Astrocyte (in vitro differentiated cells and primary cell): ENCODE results near the gene MTHFSD. TPM values are rescaled to one million over a fixed set of nuclear protein-coding genes. Genes with fewer than 3 reads are reported as not detected.

Experiments
- DNase-seq: peaks from one replicate; pipeline ENCODE4 v3.0.0-alpha.2; 2010; ENCODE audit warnings: low read depth
- FAIRE-seq: peaks from 2 replicates; lab custom pipeline; 2011; peaks lifted over from hg19 to GRCh38; lab: Jason Lieb, UNC
- H2AFZ ChIP-seq: 2 replicates; pipeline ENCODE4 v1.6.0; 2012; ENCODE audit warnings: low read depth, low read length, inconsistent platforms
- H3K27ac ChIP-seq: 2 replicates; pipeline ENCODE4 v1.5.1; 2011; ENCODE audit warnings: low read depth, low read length, inconsistent platforms
- H3K27me3 ChIP-seq: 2 replicates; pipeline ENCODE4 v1.6.0; 2011; ENCODE audit warnings: low read length, inconsistent platforms; ENCODE audit not compliant: insufficient read depth
- H3K36me3 ChIP-seq: 2 replicates; pipeline ENCODE4 v1.5.1; 2011; ENCODE audit warnings: low read length, inconsistent platforms; ENCODE audit not compliant: insufficient read depth
- H3K4me1 ChIP-seq: 2 replicates; pipeline ENCODE4 v1.5.1; 2011; ENCODE audit warnings: low read length, inconsistent platforms; ENCODE audit not compliant: insufficient read depth
- H3K4me2 ChIP-seq: 2 replicates; pipeline ENCODE4 v1.6.0; 2012; ENCODE audit warnings: low read length, inconsistent platforms
- H3K4me3 ChIP-seq: 2 replicates; pipeline ENCODE4 v1.5.1; 2011; ENCODE audit warnings: low read depth, mild to moderate bottlenecking, low read length, inconsistent platforms; ENCODE audit not compliant: insufficient read depth
- H3K79me2 ChIP-seq: 2 replicates; pipeline ENCODE4 v1.6.0; 2012; ENCODE audit warnings: mild to moderate bottlenecking, low read length, inconsistent platforms; ENCODE audit not compliant: insufficient read depth
- H3K9ac ChIP-seq: 2 replicates; pipeline ENCODE4 v1.6.0; 2012; ENCODE audit warnings: mild to moderate bottlenecking, low read length, inconsistent platforms
- H3K9me3 ChIP-seq: 2 replicates; pipeline ENCODE4 v1.5.1; 2012; ENCODE audit warnings: low read depth, mild to moderate bottlenecking, low read length, inconsistent platforms; ENCODE audit not compliant: insufficient read depth
- H4K20me1 ChIP-seq: 2 replicates; pipeline ENCODE4 v1.6.0; 2012; ENCODE audit warnings: low read length, inconsistent platforms; ENCODE audit not compliant: insufficient read depth
- H3K27ac Mint-ChIP-seq: one replicate; pipeline ENCODE4 v1.8.0; 2021; ENCODE audit warnings: mild to moderate bottlenecking, mixed read lengths; ENCODE audit not compliant: unreplicated experiment
- H3K27me3 Mint-ChIP-seq: one replicate; pipeline ENCODE4 v1.8.0; 2021; ENCODE audit warnings: low read depth, mixed read lengths; ENCODE audit not compliant: unreplicated experiment
- H3K36me3 Mint-ChIP-seq: one replicate; pipeline ENCODE4 v1.8.0; 2021; ENCODE audit warnings: low read depth, mixed read lengths; ENCODE audit not compliant: unreplicated experiment
- H3K4me1 Mint-ChIP-seq: one replicate; pipeline ENCODE4 v1.8.0; 2021; ENCODE audit warnings: low read depth, mixed read lengths; ENCODE audit not compliant: unreplicated experiment
- H3K4me3 Mint-ChIP-seq: one replicate; pipeline ENCODE4 v1.8.0; 2021; ENCODE audit warnings: mild to moderate bottlenecking, moderate library complexity, mixed read lengths; ENCODE audit not compliant: unreplicated experiment
- H3K9me3 Mint-ChIP-seq: one replicate; pipeline ENCODE4 v1.8.0; 2021; ENCODE audit warnings: mild to moderate bottlenecking, mixed read lengths; ENCODE audit not compliant: unreplicated experiment
- EZH2 ChIP-seq: IDR thresholded peaks from 2 replicates; pipeline ENCODE4 v1.6.1; 2012; ENCODE audit warnings: mild to moderate bottlenecking, low read length, inconsistent platforms; ENCODE audit not compliant: insufficient read depth
- total RNA-seq: library from RNA; stranded (reverse); gene quantifications from 2 replicates; pipeline ENCODE4 v1.2.1, GENCODE V29; 2021
- TF ChIP-seq, protein P1 (sequence below): IDR thresholded peaks from 2 replicates; pipeline ENCODE4 v1.5.1; 2011; ENCODE audit warnings: low read depth, mild to moderate bottlenecking, inconsistent platforms, low read length, moderate library complexity; ENCODE audit not compliant: insufficient read depth

MTHFSD gene
- total RNA-seq, 1 donor from 2014 or later = 15.6 TPM

DNA sequence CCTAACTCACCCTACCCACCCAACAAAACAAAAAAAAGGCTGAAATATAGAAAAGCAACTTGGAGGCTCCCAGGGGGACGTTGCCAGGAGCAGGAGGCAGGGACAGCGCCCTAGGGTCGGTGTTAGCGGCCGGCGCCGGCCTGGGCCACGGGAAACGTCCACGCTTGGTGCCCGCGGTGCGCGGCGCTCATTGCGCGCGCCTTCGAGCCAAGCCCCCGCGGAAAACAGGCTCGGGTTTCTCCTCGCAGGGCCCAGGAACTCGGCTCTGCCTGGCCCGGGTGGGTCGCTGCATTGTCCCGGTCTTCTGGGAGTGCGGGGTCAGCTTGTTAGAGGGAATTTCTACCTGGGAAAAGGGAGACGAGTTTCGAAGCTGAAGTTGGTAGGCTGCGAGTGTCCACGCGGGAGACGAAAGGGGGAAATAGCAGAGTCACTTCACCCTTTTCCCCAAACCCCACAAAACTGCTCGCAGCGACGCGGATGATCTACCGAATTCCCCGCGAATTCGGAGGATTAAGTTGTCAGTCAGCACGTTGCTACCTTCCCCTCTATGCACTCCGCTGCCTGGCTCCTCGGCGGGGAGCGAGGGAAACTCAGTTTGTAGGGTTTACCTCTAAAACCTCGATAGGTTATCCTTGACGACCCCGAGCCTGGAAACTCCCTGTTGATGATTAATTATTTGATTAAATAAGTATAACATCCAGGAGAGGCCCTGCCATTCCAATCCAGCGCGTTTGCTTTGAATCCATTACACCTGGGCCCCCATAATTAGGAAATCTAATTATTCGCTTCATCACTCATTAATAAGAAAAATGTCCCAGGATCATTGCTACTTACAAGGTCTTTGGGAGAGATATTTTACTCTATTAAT lies 10.8 kb upstream of the MTHFSD start:
- Histone ChIP-seq H3K36me3 (peaks cover 8% of the 10 kb centered on the region), H3K4me3 (peak overlapping the region; percentile 97), H3K27me3 (no peaks in the 10 kb centered on the region), H3K4me1 (peaks cover 17% of the 10 kb centered on the region), H4K20me1 (peaks cover 25% of the 10 kb centered on the region), H3K9ac (peak overlapping the region; percentile 81), H3K4me2 (peak overlapping the region; percentile 93), H3K27ac (peak overlapping the region; percentile 61), H3K9me3 (no peaks in the 10 kb centered on the region), H2AFZ (peak overlapping the region; percentile 66), H3K79me2 (peaks cover 62% of the 10 kb centered on the region)
- H3K4me1 Mint-ChIP-seq = peaks cover 9% of the 10 kb centered on the region
- no peaks in the 10 kb centered on the region for H3K9me3 Mint-ChIP-seq
- FAIRE-seq (no peak), DNase-seq (no peak)
- H3K27ac Mint-ChIP-seq = no peak overlapping the region
- no peak for TF ChIP-seq EZH2
- TF ChIP-seq, protein P1, sequence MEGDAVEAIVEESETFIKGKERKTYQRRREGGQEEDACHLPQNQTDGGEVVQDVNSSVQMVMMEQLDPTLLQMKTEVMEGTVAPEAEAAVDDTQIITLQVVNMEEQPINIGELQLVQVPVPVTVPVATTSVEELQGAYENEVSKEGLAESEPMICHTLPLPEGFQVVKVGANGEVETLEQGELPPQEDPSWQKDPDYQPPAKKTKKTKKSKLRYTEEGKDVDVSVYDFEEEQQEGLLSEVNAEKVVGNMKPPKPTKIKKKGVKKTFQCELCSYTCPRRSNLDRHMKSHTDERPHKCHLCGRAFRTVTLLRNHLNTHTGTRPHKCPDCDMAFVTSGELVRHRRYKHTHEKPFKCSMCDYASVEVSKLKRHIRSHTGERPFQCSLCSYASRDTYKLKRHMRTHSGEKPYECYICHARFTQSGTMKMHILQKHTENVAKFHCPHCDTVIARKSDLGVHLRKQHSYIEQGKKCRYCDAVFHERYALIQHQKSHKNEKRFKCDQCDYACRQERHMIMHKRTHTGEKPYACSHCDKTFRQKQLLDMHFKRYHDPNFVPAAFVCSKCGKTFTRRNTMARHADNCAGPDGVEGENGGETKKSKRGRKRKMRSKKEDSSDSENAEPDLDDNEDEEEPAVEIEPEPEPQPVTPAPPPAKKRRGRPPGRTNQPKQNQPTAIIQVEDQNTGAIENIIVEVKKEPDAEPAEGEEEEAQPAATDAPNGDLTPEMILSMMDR = no peak
- peak overlapping the region; percentile 79 for H3K4me3 Mint-ChIP-seq
- H3K27me3 Mint-ChIP-seq = peaks cover 33% of the 10 kb centered on the region
- H3K36me3 Mint-ChIP-seq = peaks cover 7% of the 10 kb centered on the region

DNA sequence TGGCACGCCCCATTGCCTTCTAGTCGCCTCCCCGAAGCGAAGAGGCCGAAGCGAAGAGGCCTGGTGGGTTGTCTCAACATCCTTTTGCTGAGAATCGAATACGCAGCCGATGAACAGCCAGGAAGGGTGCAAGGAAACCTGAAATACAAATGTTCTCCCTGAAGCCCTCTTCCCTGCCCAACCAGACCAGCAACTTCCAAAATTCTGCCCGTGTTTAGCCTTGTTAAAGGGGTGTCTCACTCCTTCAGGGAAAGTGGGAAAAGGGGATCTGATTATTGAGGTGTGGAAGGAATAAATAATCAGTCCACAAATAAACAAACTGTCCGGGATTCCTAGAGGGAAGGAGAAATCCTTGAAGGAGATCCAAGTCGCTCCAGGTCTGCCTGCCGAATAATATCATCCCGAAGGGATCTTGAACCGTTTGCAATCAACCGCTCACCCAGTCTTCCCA lies 10.2 kb upstream of the MTHFSD start:
- Histone ChIP-seq H3K79me2 (peaks cover 55% of the 10 kb centered on the region), H3K36me3 (peaks cover 8% of the 10 kb centered on the region), H2AFZ (no peak overlapping the region), H3K27ac (peak overlapping the region; percentile 61), H3K9me3 (no peaks in the 10 kb centered on the region), H3K4me3 (peak overlapping the region; percentile 97), H4K20me1 (peaks cover 18% of the 10 kb centered on the region), H3K4me2 (peak overlapping the region; percentile 93), H3K4me1 (peaks cover 17% of the 10 kb centered on the region), H3K9ac (peak overlapping the region; percentile 81), H3K27me3 (no peaks in the 10 kb centered on the region)
- TF ChIP-seq, protein P1 = no peak
- TF ChIP-seq EZH2 = no peak
- Mint-ChIP-seq H3K27ac (no peak overlapping the region), H3K4me3 (peak overlapping the region; percentile 73), H3K27me3 (peaks cover 30% of the 10 kb centered on the region), H3K4me1 (peaks cover 3% of the 10 kb centered on the region), H3K36me3 (peaks cover 3% of the 10 kb centered on the region), H3K9me3 (no peaks in the 10 kb centered on the region)
- DNase-seq = no peak
- FAIRE-seq = no peak
